ENCODE measurements around the gene ARHGAP8. TPM values are rescaled to one million over a fixed set of nuclear protein-coding genes. Genes with fewer than 3 reads are reported as not detected.

ARHGAP8 gene
- total and polyA plus RNA-seq, 10 of the 15 experiments (the other 5 are each of a cell fraction or from before 2014, with no cell fraction given), result 0.33 TPM; not detected in 9

DNA sequence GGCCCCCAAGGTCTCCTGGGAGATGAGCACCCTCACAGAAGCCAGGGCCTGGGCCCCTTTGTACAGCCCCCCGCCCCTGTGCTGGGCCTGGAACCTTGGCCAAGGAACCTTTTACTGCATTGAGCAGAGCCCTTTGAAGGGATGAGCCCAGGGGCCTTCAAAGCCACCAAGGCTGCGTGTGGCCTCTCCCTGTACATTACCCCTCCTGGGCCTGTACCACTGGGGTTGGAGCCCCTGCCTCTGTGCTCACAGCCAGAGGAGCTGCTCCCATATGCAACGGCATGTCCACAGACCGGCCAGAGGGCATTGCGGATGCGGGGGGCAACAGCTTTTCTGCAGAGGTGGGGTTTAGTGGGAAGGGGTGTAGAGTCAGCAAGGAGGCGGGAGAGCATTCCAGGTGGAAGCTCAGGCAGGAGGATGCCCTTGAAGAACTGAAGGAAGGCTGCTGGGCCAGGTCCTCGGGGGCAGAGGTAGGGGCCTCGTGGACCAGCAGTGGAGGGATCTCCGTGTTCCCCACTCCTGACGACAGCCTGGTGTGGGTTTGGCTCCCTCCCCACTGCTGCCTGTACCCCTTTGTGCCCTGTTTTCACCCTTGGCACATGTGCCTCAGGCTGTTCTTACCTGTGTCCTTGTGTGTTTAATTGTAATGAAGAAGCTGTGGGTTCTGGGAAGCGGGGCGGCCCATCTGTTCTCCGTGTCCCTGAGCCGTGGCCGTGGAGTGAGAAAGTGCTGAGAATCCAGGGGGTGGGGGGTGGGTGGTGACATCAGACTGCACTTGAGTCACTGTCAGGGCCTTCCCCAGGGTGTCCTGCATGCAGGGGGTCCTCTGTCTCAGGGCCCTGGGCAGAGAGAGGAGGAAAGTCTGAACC lies 46.9 kb downstream of the ARHGAP8 start:
- POLR2A ChIA-PET, result no interaction called here
- no peak overlapping the region for H3K4me3 ChIP-seq
- H2AFZ ChIP-seq (ENCODE audit: control insufficient read depth, low read depth, low read length), result no peak overlapping the region
- no peak overlapping the region for H3K4me2 ChIP-seq (ENCODE audit: control insufficient read depth, insufficient read depth)
- H4K20me1 ChIP-seq (ENCODE audit: control insufficient read depth, insufficient read depth), result no peaks in the 10 kb centered on the region
- CTCF ChIA-PET, result no interaction called here
- H3K9me3 ChIP-seq (replicated peaks; ENCODE audit: control insufficient read depth, insufficient read depth, low read length), result no peaks in the 10 kb centered on the region
- H3K36me3 ChIP-seq (ENCODE audit: control insufficient read depth in 2 of 2, insufficient read depth in 2 of 2, low read length in 1 of 2), result no peaks in the 10 kb centered on the region
- FAIRE-seq (no peak), DNase-seq (ENCODE audit: low read depth, low spot score) (no peak), ATAC-seq (no peak)
- no peaks in the 10 kb centered on the region for H3K79me2 ChIP-seq (ENCODE audit: control insufficient read depth, insufficient read depth, low read length)
- H3K4me1 ChIP-seq (ENCODE audit: control insufficient read depth, insufficient read depth, low read length), result no peaks in the 10 kb centered on the region; the same call in 1 of the 2 replicates
- H3K9ac ChIP-seq (ENCODE audit: control insufficient read depth, insufficient read depth, low read length), result no peak overlapping the region
- in situ Hi-C loops (cut with MboI) (no loop called here), intact Hi-C loops (cut with micrococcal nuclease; ENCODE audit: unreplicated experiment) (no loop called here)
- SMC1A ChIA-PET (ENCODE audit: uncharacterized antibody, unreplicated experiment), result no interaction called here
- no TSS peak for BruUV-seq (replicated peaks)
- RAD21 ChIA-PET (ENCODE audit: unreplicated experiment), result no interaction called here
- 53% methylated on average over 16 of the region's 16 CpGs for WGBS (ENCODE audit: insufficient coverage, insufficient replicate concordance, low lambda C conversion rate, missing lambda C conversion rate)
- peaks cover 0 to 2% of the 10 kb centered on the region in 2 experiments; a peak in 2 of 4 replicates for H3K27me3 ChIP-seq (replicated peaks in 1 of 2; ENCODE audit: control insufficient read depth in 2 of 2, insufficient read depth in 2 of 2, low read length in 1 of 2)
- H3K27ac ChIP-seq (ENCODE audit: control insufficient read depth, insufficient read depth), result no peak overlapping the region
- TF ChIP-seq, protein P1, sequence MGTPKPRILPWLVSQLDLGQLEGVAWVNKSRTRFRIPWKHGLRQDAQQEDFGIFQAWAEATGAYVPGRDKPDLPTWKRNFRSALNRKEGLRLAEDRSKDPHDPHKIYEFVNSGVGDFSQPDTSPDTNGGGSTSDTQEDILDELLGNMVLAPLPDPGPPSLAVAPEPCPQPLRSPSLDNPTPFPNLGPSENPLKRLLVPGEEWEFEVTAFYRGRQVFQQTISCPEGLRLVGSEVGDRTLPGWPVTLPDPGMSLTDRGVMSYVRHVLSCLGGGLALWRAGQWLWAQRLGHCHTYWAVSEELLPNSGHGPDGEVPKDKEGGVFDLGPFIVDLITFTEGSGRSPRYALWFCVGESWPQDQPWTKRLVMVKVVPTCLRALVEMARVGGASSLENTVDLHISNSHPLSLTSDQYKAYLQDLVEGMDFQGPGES (IDR thresholded peaks at IDR 0.05), result no peak
- TF ChIP-seq, protein P2, sequence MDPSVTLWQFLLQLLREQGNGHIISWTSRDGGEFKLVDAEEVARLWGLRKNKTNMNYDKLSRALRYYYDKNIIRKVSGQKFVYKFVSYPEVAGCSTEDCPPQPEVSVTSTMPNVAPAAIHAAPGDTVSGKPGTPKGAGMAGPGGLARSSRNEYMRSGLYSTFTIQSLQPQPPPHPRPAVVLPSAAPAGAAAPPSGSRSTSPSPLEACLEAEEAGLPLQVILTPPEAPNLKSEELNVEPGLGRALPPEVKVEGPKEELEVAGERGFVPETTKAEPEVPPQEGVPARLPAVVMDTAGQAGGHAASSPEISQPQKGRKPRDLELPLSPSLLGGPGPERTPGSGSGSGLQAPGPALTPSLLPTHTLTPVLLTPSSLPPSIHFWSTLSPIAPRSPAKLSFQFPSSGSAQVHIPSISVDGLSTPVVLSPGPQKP (IDR thresholded peaks at IDR 0.05; ENCODE audit: low read depth, low read length), result no peak
- TF ChIP-seq BMI1 (IDR thresholded peaks at IDR 0.05; ENCODE audit: borderline replicate concordance) (no peak), ATF2 (IDR thresholded peaks at IDR 0.05; ENCODE audit: low read length) (no peak), ATF7 (IDR thresholded peaks at IDR 0.05; ENCODE audit: low read depth) (no peak), PAX8 (IDR thresholded peaks at IDR 0.05) (no peak), HDAC2 (IDR thresholded peaks at IDR 0.05) (no peak), YY1 (IDR thresholded peaks at IDR 0.05; ENCODE audit: low read depth, low read length) (no peak), KAT2A (conservative IDR thresholded peaks at IDR 0.05; ENCODE audit: control insufficient read depth, low read depth, low read length) (no peak), FOXM1 (IDR thresholded peaks at IDR 0.05; ENCODE audit: low read depth, low read length) (no peak), ZNF24 (IDR thresholded peaks at IDR 0.05) (no peak), BCL3 (IDR thresholded peaks at IDR 0.05; ENCODE audit: borderline replicate concordance, insufficient read depth, low read depth, low read length, poor library complexity, severe bottlenecking) (no peak), ZSCAN29 (IDR thresholded peaks at IDR 0.05) (no peak)
- TF ChIP-seq, protein P3, sequence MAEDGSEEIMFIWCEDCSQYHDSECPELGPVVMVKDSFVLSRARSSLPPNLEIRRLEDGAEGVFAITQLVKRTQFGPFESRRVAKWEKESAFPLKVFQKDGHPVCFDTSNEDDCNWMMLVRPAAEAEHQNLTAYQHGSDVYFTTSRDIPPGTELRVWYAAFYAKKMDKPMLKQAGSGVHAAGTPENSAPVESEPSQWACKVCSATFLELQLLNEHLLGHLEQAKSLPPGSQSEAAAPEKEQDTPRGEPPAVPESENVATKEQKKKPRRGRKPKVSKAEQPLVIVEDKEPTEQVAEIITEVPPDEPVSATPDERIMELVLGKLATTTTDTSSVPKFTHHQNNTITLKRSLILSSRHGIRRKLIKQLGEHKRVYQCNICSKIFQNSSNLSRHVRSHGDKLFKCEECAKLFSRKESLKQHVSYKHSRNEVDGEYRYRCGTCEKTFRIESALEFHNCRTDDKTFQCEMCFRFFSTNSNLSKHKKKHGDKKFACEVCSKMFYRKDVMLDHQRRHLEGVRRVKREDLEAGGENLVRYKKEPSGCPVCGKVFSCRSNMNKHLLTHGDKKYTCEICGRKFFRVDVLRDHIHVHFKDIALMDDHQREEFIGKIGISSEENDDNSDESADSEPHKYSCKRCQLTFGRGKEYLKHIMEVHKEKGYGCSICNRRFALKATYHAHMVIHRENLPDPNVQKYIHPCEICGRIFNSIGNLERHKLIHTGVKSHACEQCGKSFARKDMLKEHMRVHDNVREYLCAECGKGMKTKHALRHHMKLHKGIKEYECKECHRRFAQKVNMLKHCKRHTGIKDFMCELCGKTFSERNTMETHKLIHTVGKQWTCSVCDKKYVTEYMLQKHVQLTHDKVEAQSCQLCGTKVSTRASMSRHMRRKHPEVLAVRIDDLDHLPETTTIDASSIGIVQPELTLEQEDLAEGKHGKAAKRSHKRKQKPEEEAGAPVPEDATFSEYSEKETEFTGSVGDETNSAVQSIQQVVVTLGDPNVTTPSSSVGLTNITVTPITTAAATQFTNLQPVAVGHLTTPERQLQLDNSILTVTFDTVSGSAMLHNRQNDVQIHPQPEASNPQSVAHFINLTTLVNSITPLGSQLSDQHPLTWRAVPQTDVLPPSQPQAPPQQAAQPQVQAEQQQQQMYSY (CRISPR knock-in tag; IDR thresholded peaks at IDR 0.05), result no peak

Data from GM12878 (cell line).